Cardiac muscle cell (in vitro differentiated cells and primary cell): Measurements from ENCODE around the gene JMJD8. TPM values are rescaled to one million over a fixed set of nuclear protein-coding genes. Genes with fewer than 3 reads are reported as not detected.
A peak's percentile ranks its signal among the peaks of the same experiment; 100 is the strongest.
"Not testable (repeated sequence)": the region's sequence is repeated elsewhere in the genome, so short reads cannot be mapped to it uniquely, and the experiment has no call there.

Source experiments
- DNase-seq, 2 donors: peaks; one replicate each; pipeline versions ENCODE4 v3.0.0 to v3.0.0-alpha.2; 2010 to 2017; ENCODE audit warnings: low read depth in 1 of 2, low spot score in 1 of 2
- H3K27ac ChIP-seq: fragments of 200-600 bp; sonication (generic); 2 replicates; pipeline ENCODE4 v1.5.1; 2016
- H3K27me3 ChIP-seq: fragments of 200-600 bp; sonication (generic); 2 replicates; pipeline ENCODE4 v1.6.0; 2016; ENCODE audit warnings: control low read depth
- H3K36me3 ChIP-seq: fragments of 200-600 bp; sonication (generic); 2 replicates; pipeline ENCODE4 v1.5.1; 2016; ENCODE audit warnings: control low read depth
- H3K4me1 ChIP-seq: fragments of 200-600 bp; sonication (generic); 2 replicates; pipeline ENCODE4 v1.8.1; 2017; ENCODE audit warnings: low read depth, mild to moderate bottlenecking, mixed run types
- H3K4me3 ChIP-seq: fragments of 200-600 bp; sonication (generic); 2 replicates; pipeline ENCODE4 v1.5.1; 2016; ENCODE audit warnings: mild to moderate bottlenecking
- H3K9me3 ChIP-seq: fragments of 200-600 bp; sonication (generic); 2 replicates; pipeline ENCODE4 v1.5.1; 2017; ENCODE audit warnings: low read depth, mild to moderate bottlenecking, control low read depth
- CTCF ChIP-seq: IDR thresholded peaks from 2 replicates; pipeline ENCODE4 v1.5.1; 2012; ENCODE audit warnings: low read depth, mild to moderate bottlenecking, low read length
- polyA plus RNA-seq: library from polyadenylated mRNA; unstranded; fragments of >200 nt; fragmentation: Nextera tagmentation; extraction: Ambion mirVana; gene quantifications from 2 replicates; pipeline ENCODE4 v1.2.1, GENCODE V29; 2016
- total RNA-seq: library from RNA; depleted of rRNA; stranded (reverse); fragments of >200 nt; gene quantifications from 2 replicates; pipeline ENCODE4 v1.2.3, GENCODE V29; 2016

Gene JMJD8
- total and polyA plus RNA-seq, 2 experiments from 2014 or later, result 105 to 118 TPM

GRCh38 chr16:694187-694862 is 10.2 kb upstream of the JMJD8 start:
- TF ChIP-seq CTCF, result no peak
- no peaks in the 10 kb centered on the region for H3K36me3 ChIP-seq
- H3K27ac ChIP-seq, result no peak overlapping the region
- no peak overlapping the region for H3K4me3 ChIP-seq
- H3K9me3 ChIP-seq, result no peaks in the 10 kb centered on the region
- H3K4me1 ChIP-seq, result peaks cover 7% of the 10 kb centered on the region
- H3K27me3 ChIP-seq, result peaks cover 84% of the 10 kb centered on the region
- peak in 1 of 2 donors; percentile 29 for DNase-seq

- H3K27me3 ChIP-seq, result peaks cover 79% of the 10 kb centered on the region
Observed at GRCh38 chr16:693766-694165, 9.6 kb upstream of the JMJD8 start.

GRCh38 chr16:693364-693763 is 9.2 kb upstream of the JMJD8 start:
- no peak for TF ChIP-seq CTCF
- Histone ChIP-seq H3K36me3 (no peaks in the 10 kb centered on the region), H3K27ac (no peak overlapping the region), H3K27me3 (peaks cover 75% of the 10 kb centered on the region), H3K4me1 (peaks cover 8% of the 10 kb centered on the region), H3K9me3 (no peaks in the 10 kb centered on the region), H3K4me3 (no peak overlapping the region)
- DNase-seq, result no peak

More at GRCh38 chr16:693766-694165, 9.6 kb upstream of the JMJD8 start:
- no peak for TF ChIP-seq CTCF
- no peak for DNase-seq
- Histone ChIP-seq H3K36me3 (no peaks in the 10 kb centered on the region), H3K4me3 (no peak overlapping the region), H3K9me3 (no peaks in the 10 kb centered on the region), H3K4me1 (peaks cover 8% of the 10 kb centered on the region), H3K27ac (no peak overlapping the region)

GRCh38 chr16:692356-693108 is 8.4 kb upstream of the JMJD8 start:
- Histone ChIP-seq H3K9me3 (no peaks in the 10 kb centered on the region), H3K36me3 (no peaks in the 10 kb centered on the region), H3K4me3 (no peak overlapping the region), H3K4me1 (peaks cover 8% of the 10 kb centered on the region), H3K27me3 (peaks cover 66% of the 10 kb centered on the region), H3K27ac (no peak overlapping the region)
- DNase-seq, result no peak
- TF ChIP-seq CTCF, result no peak

- not testable (repeated sequence) for H3K36me3 ChIP-seq, DNase-seq, H3K4me3 ChIP-seq, H3K4me1 ChIP-seq, H3K27ac ChIP-seq, H3K9me3 ChIP-seq
- H3K27me3 ChIP-seq, result peaks cover 53% of the 10 kb centered on the region
Observed at GRCh38 chr16:691242-691641, 7.1 kb upstream of the JMJD8 start.
